Gastroesophageal sphincter (tissue), 3 donors: ENCODE data around the gene ROBO1.

ENCODE experiments used
- EP300 ChIP-seq: sonication (generic); formaldehyde crosslinking; IDR thresholded peaks from one replicate; pipeline ENCODE4 v1.6.1; 2017; ENCODE audit warnings: antibody characterized with exemption, mild to moderate bottlenecking
- POLR2A ChIP-seq, 2 donors: fragments of 450-650 bp; IDR thresholded peaks; one replicate each; pipeline ENCODE4 v1.6.1; 2017; ENCODE audit warnings: antibody characterized with exemption in 2 of 2, mild to moderate bottlenecking in 2 of 2, moderate library complexity in 1 of 2
- POLR2AphosphoS5 ChIP-seq: sonication (generic); formaldehyde crosslinking; IDR thresholded peaks from one replicate; pipeline ENCODE4 v1.6.1; 2017; ENCODE audit warnings: antibody characterized with exemption
- TF ChIP-seq, protein P1 (sequence below), 4 experiments: fragments of 200-600 bp in 2 of 4; fragments of 450-650 bp in 2 of 4; sonication (generic) in 1 of 4; IDR thresholded peaks; one replicate each; pipeline ENCODE4 v1.5.1; 2017 to 2019; ENCODE audit warnings: antibody characterized with exemption in 4 of 4, mild to moderate bottlenecking in 2 of 4, moderate library complexity in 2 of 4

DNA sequence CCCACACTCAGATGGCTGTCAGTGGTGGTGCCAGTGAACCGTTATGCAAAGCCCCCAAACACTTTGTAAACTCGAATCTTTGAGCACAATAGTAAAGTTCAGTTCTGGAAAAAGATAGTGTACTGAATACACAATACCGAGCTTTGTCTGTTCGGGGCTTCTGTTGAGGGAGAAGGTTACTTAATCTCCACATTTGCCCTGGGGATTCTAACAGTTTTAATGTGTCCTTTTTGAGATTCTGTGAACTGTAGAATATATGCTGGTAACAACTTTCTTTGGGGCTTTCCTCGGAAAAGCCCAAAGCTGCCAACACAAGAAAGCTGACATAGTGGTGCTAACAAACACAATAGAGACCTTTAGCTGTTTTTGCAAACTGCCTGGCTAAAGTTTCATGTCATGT, 686.5 kb downstream of the ROBO1 start:
- TF ChIP-seq POLR2A (IDR thresholded peaks at IDR 0.05): no peak
- TF ChIP-seq, protein P1, sequence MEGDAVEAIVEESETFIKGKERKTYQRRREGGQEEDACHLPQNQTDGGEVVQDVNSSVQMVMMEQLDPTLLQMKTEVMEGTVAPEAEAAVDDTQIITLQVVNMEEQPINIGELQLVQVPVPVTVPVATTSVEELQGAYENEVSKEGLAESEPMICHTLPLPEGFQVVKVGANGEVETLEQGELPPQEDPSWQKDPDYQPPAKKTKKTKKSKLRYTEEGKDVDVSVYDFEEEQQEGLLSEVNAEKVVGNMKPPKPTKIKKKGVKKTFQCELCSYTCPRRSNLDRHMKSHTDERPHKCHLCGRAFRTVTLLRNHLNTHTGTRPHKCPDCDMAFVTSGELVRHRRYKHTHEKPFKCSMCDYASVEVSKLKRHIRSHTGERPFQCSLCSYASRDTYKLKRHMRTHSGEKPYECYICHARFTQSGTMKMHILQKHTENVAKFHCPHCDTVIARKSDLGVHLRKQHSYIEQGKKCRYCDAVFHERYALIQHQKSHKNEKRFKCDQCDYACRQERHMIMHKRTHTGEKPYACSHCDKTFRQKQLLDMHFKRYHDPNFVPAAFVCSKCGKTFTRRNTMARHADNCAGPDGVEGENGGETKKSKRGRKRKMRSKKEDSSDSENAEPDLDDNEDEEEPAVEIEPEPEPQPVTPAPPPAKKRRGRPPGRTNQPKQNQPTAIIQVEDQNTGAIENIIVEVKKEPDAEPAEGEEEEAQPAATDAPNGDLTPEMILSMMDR (IDR thresholded peaks at IDR 0.05): no peak
- TF ChIP-seq POLR2AphosphoS5: no peak
- TF ChIP-seq EP300: no peak
